Fibroblast of lung (primary cell): ENCODE data around the gene TMEM63C. TPM values are rescaled to one million over a fixed set of nuclear protein-coding genes. Genes with fewer than 3 reads are reported as not detected.
"Not testable (repeated sequence)": the region's sequence is repeated elsewhere in the genome, so short reads cannot be mapped to it uniquely, and the experiment has no call there.

Experiments used
- DNase-seq, 2 donors: peaks; one replicate each; pipeline versions ENCODE4 v3.0.0 to v3.0.0-alpha.2; 2010; ENCODE audit warnings: low read depth in 2 of 2
- H2AFZ ChIP-seq: 2 replicates; pipeline ENCODE4 v1.5.1; 2012; ENCODE audit warnings: low read length, control low read depth, inconsistent platforms
- H3K27ac ChIP-seq: 2 replicates; pipeline ENCODE4 v1.5.1; 2011; ENCODE audit warnings: low read length, control low read depth; ENCODE audit not compliant: insufficient read depth
- H3K27me3 ChIP-seq: 2 replicates; pipeline ENCODE4 v1.5.1; 2011; ENCODE audit warnings: mild to moderate bottlenecking, low read length; ENCODE audit not compliant: control insufficient read depth, insufficient read depth
- H3K36me3 ChIP-seq: 2 replicates; pipeline ENCODE4 v1.5.1; 2011; ENCODE audit warnings: low read length; ENCODE audit not compliant: control insufficient read depth, insufficient read depth
- H3K4me1 ChIP-seq: 2 replicates; pipeline ENCODE4 v1.5.1; 2011; ENCODE audit warnings: low read length; ENCODE audit not compliant: control insufficient read depth, insufficient read depth; ENCODE audit errors: extremely low read depth
- H3K4me2 ChIP-seq: 2 replicates; pipeline ENCODE4 v1.5.1; 2011; ENCODE audit warnings: low read length, control low read depth; ENCODE audit not compliant: insufficient read depth; ENCODE audit errors: extremely low read depth
- H3K4me3 ChIP-seq, 4 experiments: fragments of 200-600 bp in 1 of 4; sonication (generic) in 1 of 4; replicated peaks in 1 of 4; 2 replicates each; pipeline ENCODE4 v1.5.1; 2011 to 2016; ENCODE audit warnings: low read length in 4 of 4, low read depth in 3 of 4, mild to moderate bottlenecking in 3 of 4, control low read depth in 2 of 4, inconsistent platforms in 1 of 4, mixed read lengths in 1 of 4; ENCODE audit not compliant: insufficient read depth in 1 of 4; ENCODE audit errors: control extremely low read depth in 1 of 4
- H3K79me2 ChIP-seq: 2 replicates; pipeline ENCODE4 v1.5.1; 2012; ENCODE audit warnings: mild to moderate bottlenecking, low read length, inconsistent platforms; ENCODE audit not compliant: control insufficient read depth, insufficient read depth
- H3K9ac ChIP-seq: 2 replicates; pipeline ENCODE4 v1.5.1; 2011; ENCODE audit warnings: mild to moderate bottlenecking, low read length, control low read depth; ENCODE audit not compliant: insufficient read depth
- H3K9me3 ChIP-seq: 2 replicates; pipeline ENCODE4 v1.5.1; 2012; ENCODE audit warnings: low read depth, low read length; ENCODE audit not compliant: control insufficient read depth, insufficient read depth
- H4K20me1 ChIP-seq: 2 replicates; pipeline ENCODE4 v1.5.1; 2011; ENCODE audit warnings: low read length; ENCODE audit not compliant: control insufficient read depth, insufficient read depth; ENCODE audit errors: extremely low read depth
- CTCF ChIP-seq, 2 donors: IDR thresholded peaks in 1 of 2; conservative IDR thresholded peaks in 1 of 2; 1 replicate in 1 of 2; 2 replicates in 1 of 2; pipeline ENCODE4 v1.5.1; 2011 to 2012; ENCODE audit warnings: low read length in 2 of 2, control low read depth in 1 of 2, inconsistent platforms in 1 of 2, low read depth in 1 of 2, mild to moderate bottlenecking in 1 of 2
- EZH2 ChIP-seq: IDR thresholded peaks from 2 replicates; pipeline ENCODE4 v1.5.1; 2012; ENCODE audit warnings: low read length, control low read depth, mild to moderate bottlenecking; ENCODE audit errors: missing control alignments
- polyA plus RNA-seq, 2 donors: library from polyadenylated mRNA; depleted of rRNA in 1 of 2; stranded (reverse) in 1 of 2; unstranded in 1 of 2; fragments of >200 nt; gene quantifications; 2 replicates each; pipeline ENCODE4 v1.2.1, GENCODE V29; 2011 to 2012; ENCODE audit warnings: missing spikeins in 1 of 2
- total RNA-seq: library from RNA; depleted of rRNA; stranded (reverse); fragments of >200 nt; gene quantifications from 2 replicates; pipeline ENCODE4 v1.2.1, GENCODE V29; 2014

Gene TMEM63C
- total and polyA plus RNA-seq, 2 donors (not counting 1 experiment from before 2014, with no cell fraction given) = 0.66 TPM; not detected in 1

- no peaks in the 10 kb centered on the region for H4K20me1 ChIP-seq
- H3K79me2 ChIP-seq = no peaks in the 10 kb centered on the region
- no peak overlapping the region for H3K4me3 ChIP-seq
- no peak overlapping the region for H2AFZ ChIP-seq
- no peak for TF ChIP-seq EZH2
- TF ChIP-seq CTCF (conservative IDR thresholded peaks at IDR 0.05 in 1 of 2, IDR thresholded peaks at IDR 0.05 in 1 of 2; ENCODE audit: low read depth in 1 of 2, low read length in 2 of 2) = no peak
- no peak for DNase-seq
- no peak overlapping the region for H3K4me2 ChIP-seq
- peaks cover 8% of the 10 kb centered on the region for H3K36me3 ChIP-seq
- H3K9me3 ChIP-seq = no peaks in the 10 kb centered on the region
- H3K27me3 ChIP-seq = no peaks in the 10 kb centered on the region
- no peaks in the 10 kb centered on the region for H3K4me1 ChIP-seq
- H3K27ac ChIP-seq = no peak overlapping the region
- H3K9ac ChIP-seq = no peak overlapping the region
These were observed 95.4 kb downstream of the TMEM63C start for GRCh38 chr14:77276959-77277358.

GRCh38 chr14:77278461-77279230 lies 97.0 kb downstream of the TMEM63C start:
- H3K4me1 ChIP-seq = no peaks in the 10 kb centered on the region
- no peak overlapping the region for H3K4me3 ChIP-seq
- H3K79me2 ChIP-seq = no peaks in the 10 kb centered on the region
- H3K4me2 ChIP-seq = no peak overlapping the region
- H3K9ac ChIP-seq = no peak overlapping the region
- no peaks in the 10 kb centered on the region for H3K27me3 ChIP-seq
- no peak overlapping the region for H2AFZ ChIP-seq
- no peaks in the 10 kb centered on the region for H3K9me3 ChIP-seq
- peaks cover 8% of the 10 kb centered on the region for H3K36me3 ChIP-seq
- no peak overlapping the region for H3K27ac ChIP-seq
- no peak for TF ChIP-seq CTCF (conservative IDR thresholded peaks at IDR 0.05 in 1 of 2, IDR thresholded peaks at IDR 0.05 in 1 of 2; ENCODE audit: low read depth in 1 of 2, low read length in 2 of 2)
- no peak for DNase-seq
- H4K20me1 ChIP-seq = no peaks in the 10 kb centered on the region

- H2AFZ ChIP-seq = no peak overlapping the region
- H4K20me1 ChIP-seq = no peaks in the 10 kb centered on the region
- peaks cover 8% of the 10 kb centered on the region for H3K36me3 ChIP-seq
- H3K4me3 ChIP-seq = no peak overlapping the region
- H3K27me3 ChIP-seq = no peaks in the 10 kb centered on the region
- no peak overlapping the region for H3K27ac ChIP-seq
- no peaks in the 10 kb centered on the region for H3K9me3 ChIP-seq
- no peaks in the 10 kb centered on the region for H3K4me1 ChIP-seq
- H3K4me2 ChIP-seq = no peak overlapping the region
- H3K79me2 ChIP-seq = no peaks in the 10 kb centered on the region
- TF ChIP-seq CTCF (conservative IDR thresholded peaks at IDR 0.05 in 1 of 2, IDR thresholded peaks at IDR 0.05 in 1 of 2; ENCODE audit: low read depth in 1 of 2, low read length in 2 of 2) (no peak), EZH2 (no peak)
- DNase-seq = no peak
- H3K9ac ChIP-seq = no peak overlapping the region
These were observed 98.1 kb downstream of the TMEM63C start for GRCh38 chr14:77279719-77280118.

GRCh38 chr14:77280921-77281320 lies 99.3 kb downstream of the TMEM63C start:
- not testable (repeated sequence) for H3K9me3 ChIP-seq, H3K27ac ChIP-seq, DNase-seq, H3K27me3 ChIP-seq, H3K4me3 ChIP-seq, H3K4me1 ChIP-seq, H4K20me1 ChIP-seq, H3K9ac ChIP-seq, H3K4me2 ChIP-seq, H3K36me3 ChIP-seq, H2AFZ ChIP-seq, H3K79me2 ChIP-seq
